SKM-1 treated with dmso at 0.1 percent for 144 hours (cell line): ENCODE measurements around the gene PCCA.
"Not testable (repeated sequence)": the region's sequence is repeated elsewhere in the genome, so short reads cannot be mapped to it uniquely, and the experiment has no call there.

Experiments used
- DNase-seq: peaks from one replicate; lab custom pipeline; 2025; ENCODE audit not compliant: unreplicated experiment; lab: John Stamatoyannopoulos, UW

Gene PCCA

GRCh38 chr13:100519626-100520025 is 430.7 kb downstream of the PCCA start:
- DNase-seq, result no peak

GRCh38 chr13:100520936-100521850 is 432.3 kb downstream of the PCCA start:
- DNase-seq, result no peak

GRCh38 chr13:100521851-100522617 is 433.1 kb downstream of the PCCA start:
- DNase-seq, result no peak

- DNase-seq, result no peak
These were observed 433.9 kb downstream of the PCCA start for GRCh38 chr13:100522618-100523309.

- no peak for DNase-seq
These were observed 434.5 kb downstream of the PCCA start for GRCh38 chr13:100523411-100523810.

- DNase-seq, result no peak
These were observed 435.1 kb downstream of the PCCA start for GRCh38 chr13:100523981-100524386.

- not testable (repeated sequence) for DNase-seq
These were observed 435.8 kb downstream of the PCCA start for GRCh38 chr13:100524688-100525087.

- DNase-seq, result no peak
These were observed 436.8 kb downstream of the PCCA start for GRCh38 chr13:100525453-100526317.

- no peak for DNase-seq
These were observed 437.6 kb downstream of the PCCA start for GRCh38 chr13:100526318-100527000.

- no peak for DNase-seq
These were observed 438.8 kb downstream of the PCCA start for GRCh38 chr13:100527644-100528043.

- no peak for DNase-seq
These were observed 439.5 kb downstream of the PCCA start for GRCh38 chr13:100528353-100528752.

GRCh38 chr13:100528820-100529219 is 439.9 kb downstream of the PCCA start:
- no peak for DNase-seq

- no peak for DNase-seq
These were observed 440.9 kb downstream of the PCCA start for GRCh38 chr13:100529666-100530377.

- DNase-seq, result no peak
These were observed 441.8 kb downstream of the PCCA start for GRCh38 chr13:100530671-100531213.

- DNase-seq, result no peak
These were observed 443.3 kb downstream of the PCCA start for GRCh38 chr13:100532090-100532766.

- DNase-seq, result no peak
These were observed 444.0 kb downstream of the PCCA start for GRCh38 chr13:100532836-100533435.

GRCh38 chr13:100533588-100534041 is 444.7 kb downstream of the PCCA start:
- no peak for DNase-seq
